Natural killer cell (primary cell): ENCODE measurements around the gene MIGA2. TPM values are rescaled to one million over a fixed set of nuclear protein-coding genes. Genes with fewer than 3 reads are reported as not detected.
A peak's percentile ranks its signal among the peaks of the same experiment; 100 is the strongest.

Source experiments
- ATAC-seq, 3 donors: fragments of 150-1000 bp in 2 of 3; fragments of 200-7000 bp in 1 of 3; cut with Tn5 transposase; 1 replicate in 1 of 3; 2 replicates in 2 of 3; pipeline ENCODE4 v1.10.0; 2021; ENCODE audit warnings: mild to moderate bottlenecking in 2 of 3, moderate library complexity in 2 of 3
- DNase-seq, 2 donors: peaks; one replicate each; pipeline versions ENCODE4 v3.0.0 to v3.0.0-alpha.2; 2013 to 2021; ENCODE audit warnings: mixed read lengths in 1 of 2
- H3K27ac ChIP-seq: one replicate; pipeline ENCODE4 v1.5.1; 2013; ENCODE audit warnings: mild to moderate bottlenecking, low read length
- H3K27me3 ChIP-seq: one replicate; pipeline ENCODE4 v1.6.1; 2013; ENCODE audit warnings: low read length; ENCODE audit not compliant: control insufficient read depth, insufficient read depth
- H3K36me3 ChIP-seq: one replicate; pipeline ENCODE4 v1.6.1; 2013; ENCODE audit warnings: low read length; ENCODE audit not compliant: control insufficient read depth, insufficient read depth
- H3K4me1 ChIP-seq: one replicate; pipeline ENCODE4 v1.6.1; 2013; ENCODE audit warnings: low read length; ENCODE audit not compliant: control insufficient read depth, insufficient read depth
- H3K4me3 ChIP-seq: one replicate; pipeline ENCODE4 v1.5.1; 2013; ENCODE audit warnings: low read length
- H3K9me3 ChIP-seq: one replicate; pipeline ENCODE4 v1.6.1; 2013; ENCODE audit warnings: low read length; ENCODE audit not compliant: control insufficient read depth, insufficient read depth
- H3K27ac Mint-ChIP-seq, 2 donors: one replicate each; pipeline ENCODE4 v1.8.0; 2022; ENCODE audit warnings: mild to moderate bottlenecking in 2 of 2, mixed read lengths in 2 of 2, moderate library complexity in 1 of 2
- H3K27me3 Mint-ChIP-seq, 2 donors: one replicate each; pipeline ENCODE4 v1.8.0; 2022; ENCODE audit warnings: low read depth in 2 of 2, mixed read lengths in 2 of 2
- H3K36me3 Mint-ChIP-seq: one replicate; pipeline ENCODE4 v1.8.0; 2022; ENCODE audit warnings: mixed read lengths
- H3K4me1 Mint-ChIP-seq, 2 donors: one replicate each; pipeline ENCODE4 v1.8.0; 2022; ENCODE audit warnings: mixed read lengths in 2 of 2
- H3K4me3 Mint-ChIP-seq: one replicate; pipeline ENCODE4 v1.8.0; 2022; ENCODE audit warnings: mild to moderate bottlenecking, moderate library complexity, mixed read lengths
- H3K9me3 Mint-ChIP-seq, 2 donors: one replicate each; pipeline ENCODE4 v1.8.0; 2022; ENCODE audit warnings: mixed read lengths in 2 of 2
- WGBS: methylation state at CpG from one replicate; pipeline ENCODE4 v1.1.7; 2013; ENCODE audit warnings: missing lambda C conversion rate; ENCODE audit not compliant: insufficient coverage; 5-methylcytosine and 5-hydroxymethylcytosine counted together
- intact Hi-C: fragments of 100-400 bp; cut with micrococcal nuclease; formaldehyde crosslinking; loops from one replicate; pipeline ENCODE4 v1.14.2; 2022
- total RNA-seq, 4 donors: library from RNA; stranded (reverse); fragments of 120-200 nt in 1 of 4; gene quantifications; one replicate each; pipeline versions ENCODE4 v1.2.3 to v1.2.4, GENCODE V29; 2013 to 2022
- TF ChIP-seq, protein P1 (sequence below): fragments of 200-600 bp; IDR thresholded peaks from one replicate; pipeline ENCODE4 v1.8.0; 2022; ENCODE audit warnings: antibody characterized with exemption

Gene MIGA2
- total RNA-seq, 3 donors from 2014 or later (not counting 1 experiment from before 2014, with no cell fraction given) = 67.3 to 77.9 (median 73.9) TPM

DNA sequence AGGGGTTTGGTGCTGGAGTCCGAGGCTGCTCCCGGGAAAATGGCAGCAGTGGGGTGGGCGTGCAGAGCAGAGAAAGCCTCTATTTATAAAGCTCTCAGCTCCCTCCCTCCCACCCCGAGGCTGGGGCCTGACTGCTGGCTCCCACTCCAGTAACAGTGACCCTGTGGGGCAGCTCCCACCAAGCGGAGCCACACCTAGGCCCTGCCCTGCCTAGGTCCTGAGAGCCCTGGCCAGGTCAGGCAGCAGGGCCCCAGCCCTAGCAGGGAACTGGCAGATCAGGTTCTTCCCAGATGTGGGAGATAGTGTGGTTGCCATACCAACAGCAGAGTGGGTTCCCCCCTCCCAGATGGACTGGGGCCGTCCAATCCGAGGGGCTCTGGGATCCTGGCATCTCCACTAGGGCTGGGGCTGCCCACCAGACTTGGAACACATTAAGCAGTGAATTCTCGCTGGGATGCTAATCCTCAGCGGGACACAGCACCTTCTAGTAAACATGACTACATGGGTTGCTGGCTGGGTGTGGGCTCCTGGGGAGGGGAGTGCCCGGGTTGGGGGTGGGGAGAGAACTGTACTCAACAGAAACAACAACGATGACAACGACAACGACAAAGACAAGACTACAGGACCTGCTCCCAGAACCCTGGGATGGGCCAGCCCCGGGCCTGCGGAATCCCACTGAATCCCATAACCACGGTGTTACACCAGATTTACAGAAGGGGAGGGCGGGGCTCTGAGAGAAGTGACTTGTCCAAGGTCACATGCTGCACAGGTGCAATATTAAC, 9.8 kb upstream of the MIGA2 start:
- Histone ChIP-seq H3K4me3 (no peak overlapping the region), H3K4me1 (peaks cover 17% of the 10 kb centered on the region), H3K27ac (peak overlapping the region; percentile 25), H3K36me3 (no peaks in the 10 kb centered on the region), H3K9me3 (no peaks in the 10 kb centered on the region), H3K27me3 (no peaks in the 10 kb centered on the region)
- no peak overlapping the region for H3K4me3 Mint-ChIP-seq
- ATAC-seq (no peak), DNase-seq (peak in 1 of 2 donors; percentile 19)
- no peaks in the 10 kb centered on the region for H3K36me3 Mint-ChIP-seq
- H3K4me1 Mint-ChIP-seq = peaks cover 6 to 24% of the 10 kb centered on the region in 2 donors
- H3K27ac Mint-ChIP-seq = peak overlapping the region in 1 of 2 donors; percentile 77
- 89% methylated on average over 17 of the region's 17 CpGs for WGBS
- H3K27me3 Mint-ChIP-seq = no peaks in the 10 kb centered on the region
- intact Hi-C loops = no loop called here
- TF ChIP-seq, protein P1, sequence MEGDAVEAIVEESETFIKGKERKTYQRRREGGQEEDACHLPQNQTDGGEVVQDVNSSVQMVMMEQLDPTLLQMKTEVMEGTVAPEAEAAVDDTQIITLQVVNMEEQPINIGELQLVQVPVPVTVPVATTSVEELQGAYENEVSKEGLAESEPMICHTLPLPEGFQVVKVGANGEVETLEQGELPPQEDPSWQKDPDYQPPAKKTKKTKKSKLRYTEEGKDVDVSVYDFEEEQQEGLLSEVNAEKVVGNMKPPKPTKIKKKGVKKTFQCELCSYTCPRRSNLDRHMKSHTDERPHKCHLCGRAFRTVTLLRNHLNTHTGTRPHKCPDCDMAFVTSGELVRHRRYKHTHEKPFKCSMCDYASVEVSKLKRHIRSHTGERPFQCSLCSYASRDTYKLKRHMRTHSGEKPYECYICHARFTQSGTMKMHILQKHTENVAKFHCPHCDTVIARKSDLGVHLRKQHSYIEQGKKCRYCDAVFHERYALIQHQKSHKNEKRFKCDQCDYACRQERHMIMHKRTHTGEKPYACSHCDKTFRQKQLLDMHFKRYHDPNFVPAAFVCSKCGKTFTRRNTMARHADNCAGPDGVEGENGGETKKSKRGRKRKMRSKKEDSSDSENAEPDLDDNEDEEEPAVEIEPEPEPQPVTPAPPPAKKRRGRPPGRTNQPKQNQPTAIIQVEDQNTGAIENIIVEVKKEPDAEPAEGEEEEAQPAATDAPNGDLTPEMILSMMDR = no peak
- H3K9me3 Mint-ChIP-seq = no peaks in the 10 kb centered on the region

DNA sequence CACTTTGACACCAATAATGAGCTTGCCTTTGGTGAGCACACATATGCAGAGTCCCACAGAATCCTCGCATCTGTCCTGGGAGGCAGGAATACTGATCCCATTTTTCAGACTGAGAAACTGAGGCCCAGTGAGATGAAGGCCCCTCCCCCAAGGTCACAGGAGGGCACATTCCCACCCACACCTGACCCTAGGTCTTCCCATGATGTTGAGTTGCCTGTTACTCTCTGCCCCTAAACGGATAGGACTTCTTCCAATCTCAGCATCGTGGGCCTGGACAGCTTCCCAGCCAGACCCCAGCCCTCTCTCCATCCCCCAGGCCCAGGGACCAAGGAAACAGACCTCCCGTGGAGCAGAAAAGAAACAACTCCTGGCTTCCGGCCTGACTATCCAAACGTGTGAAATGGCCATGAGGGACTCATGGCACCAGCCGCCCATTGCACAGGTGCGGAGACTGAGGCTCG, 9.2 kb upstream of the MIGA2 start:
- H3K4me1 Mint-ChIP-seq = peaks cover 6 to 19% of the 10 kb centered on the region in 2 donors
- peak overlapping the region; percentile 29 to 77 for H3K27ac Mint-ChIP-seq
- H3K27me3 Mint-ChIP-seq = no peaks in the 10 kb centered on the region
- DNase-seq (no peak), ATAC-seq (no peak)
- intact Hi-C loops = no loop called here
- Histone ChIP-seq H3K27me3 (no peaks in the 10 kb centered on the region), H3K4me1 (peaks cover 17% of the 10 kb centered on the region), H3K9me3 (no peaks in the 10 kb centered on the region), H3K4me3 (peak overlapping the region; percentile 63), H3K36me3 (no peaks in the 10 kb centered on the region), H3K27ac (peak overlapping the region; percentile 63)
- H3K9me3 Mint-ChIP-seq = no peaks in the 10 kb centered on the region
- 55% methylated on average over 9 of the region's 9 CpGs for WGBS
- no peaks in the 10 kb centered on the region for H3K36me3 Mint-ChIP-seq
- TF ChIP-seq, protein P1 = no peak
- peak overlapping the region; percentile 83 for H3K4me3 Mint-ChIP-seq

DNA sequence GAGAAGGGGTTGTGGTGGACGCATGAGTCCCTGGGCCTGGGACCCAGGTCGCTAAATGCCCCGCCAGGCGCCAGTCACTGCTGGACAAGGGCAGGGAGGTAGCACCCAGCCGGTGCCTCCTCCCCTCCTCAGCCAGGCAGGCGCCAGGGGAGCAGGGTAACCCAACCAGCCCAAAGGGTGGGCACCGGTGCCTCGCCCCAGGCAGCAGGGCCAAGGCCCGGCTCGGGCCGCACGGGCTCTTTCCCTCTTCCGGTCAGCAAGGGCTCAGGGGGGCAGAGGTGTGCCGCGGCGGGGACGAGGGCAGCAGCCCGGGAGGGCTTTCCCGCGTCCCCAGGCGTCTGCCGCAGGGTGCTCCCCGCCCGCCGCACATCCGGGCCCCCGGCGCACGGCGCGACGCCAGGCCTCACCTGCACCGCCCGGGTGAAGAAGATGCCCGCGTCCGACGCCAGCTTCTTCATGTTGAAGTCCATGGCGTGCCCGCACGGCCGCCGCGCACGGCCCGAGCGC, 8.7 kb upstream of the MIGA2 start:
- peak overlapping the region; percentile 29 to 77 for H3K27ac Mint-ChIP-seq
- TF ChIP-seq, protein P1 = no peak
- intact Hi-C loops = loop anchor here (1.0 kb wide), 1 partner anchor 9 kb away; the partner anchor contains the start of gene MIGA2
- H3K36me3 Mint-ChIP-seq = no peaks in the 10 kb centered on the region
- DNase-seq = peak in 1 of 2 donors; percentile 88
- peak overlapping the region; percentile 63 for H3K27ac ChIP-seq
- H3K4me1 ChIP-seq = peaks cover 17% of the 10 kb centered on the region
- 4% methylated on average over 47 of the region's 47 CpGs for WGBS
- peak; percentile 46 to 60 (median 59) for ATAC-seq
- peak overlapping the region; percentile 63 for H3K4me3 ChIP-seq
- no peaks in the 10 kb centered on the region for H3K27me3 ChIP-seq
- H3K4me3 Mint-ChIP-seq = peak overlapping the region; percentile 83
- no peaks in the 10 kb centered on the region for H3K9me3 ChIP-seq
- no peaks in the 10 kb centered on the region for H3K9me3 Mint-ChIP-seq
- no peaks in the 10 kb centered on the region for H3K36me3 ChIP-seq
- no peaks in the 10 kb centered on the region for H3K27me3 Mint-ChIP-seq
- H3K4me1 Mint-ChIP-seq = peaks cover 6 to 18% of the 10 kb centered on the region in 2 donors
